IPS-20b (cell line): ENCODE data around the gene IRS1.

Experiments used
- H3K27ac ChIP-seq: one replicate; pipeline ENCODE4 v1.5.1; 2013; ENCODE audit warnings: low read length
- H3K27me3 ChIP-seq: 2 replicates; pipeline ENCODE4 v1.6.1; 2013; ENCODE audit warnings: mild to moderate bottlenecking, low read length, inconsistent platforms; ENCODE audit not compliant: insufficient read depth
- H3K36me3 ChIP-seq: 2 replicates; pipeline ENCODE4 v1.6.1; 2013; ENCODE audit warnings: low read depth, mild to moderate bottlenecking, inconsistent platforms, low read length, moderate library complexity; ENCODE audit not compliant: insufficient read depth
- H3K4me1 ChIP-seq: 2 replicates; pipeline ENCODE4 v1.6.1; 2013; ENCODE audit warnings: mild to moderate bottlenecking, control low read depth, inconsistent platforms, low read length, moderate library complexity; ENCODE audit not compliant: insufficient read depth
- H3K4me3 ChIP-seq: 2 replicates; pipeline ENCODE4 v1.5.1; 2013; ENCODE audit warnings: mild to moderate bottlenecking, low read length, inconsistent platforms
- H3K9ac ChIP-seq: 2 replicates; pipeline ENCODE4 v1.6.1; 2013; ENCODE audit warnings: low read depth, mild to moderate bottlenecking, inconsistent platforms, low read length, moderate library complexity
- H3K9me3 ChIP-seq: 2 replicates; pipeline ENCODE4 v1.6.1; 2013; ENCODE audit warnings: mild to moderate bottlenecking, low read depth, low read length, inconsistent platforms; ENCODE audit not compliant: insufficient read depth

Gene IRS1

GRCh38 chr2:226813148-226813701 lies 13.6 kb upstream of the IRS1 start:
- Histone ChIP-seq H3K9me3 (no peaks in the 10 kb centered on the region), H3K27ac (no peak overlapping the region), H3K4me3 (no peak overlapping the region), H3K4me1 (peaks cover 10% of the 10 kb centered on the region; the same call in 1 of the 2 replicates), H3K36me3 (no peaks in the 10 kb centered on the region), H3K9ac (no peak overlapping the region), H3K27me3 (no peaks in the 10 kb centered on the region)

- Histone ChIP-seq H3K27ac (no peak overlapping the region), H3K4me1 (peaks cover 18% of the 10 kb centered on the region), H3K36me3 (no peaks in the 10 kb centered on the region), H3K9me3 (no peaks in the 10 kb centered on the region), H3K9ac (no peak overlapping the region), H3K4me3 (no peak overlapping the region), H3K27me3 (no peaks in the 10 kb centered on the region; the same call in 1 of the 2 replicates)
Measured at GRCh38 chr2:226803410-226803809, 3.8 kb upstream of the IRS1 start.

- peaks cover 5% of the 10 kb centered on the region; the same call in 1 of the 2 replicates for H3K27me3 ChIP-seq
- no peaks in the 10 kb centered on the region for H3K9me3 ChIP-seq
- no peak overlapping the region for H3K4me3 ChIP-seq
- peaks cover 18% of the 10 kb centered on the region for H3K4me1 ChIP-seq
- H3K36me3 ChIP-seq: peaks cover 4% of the 10 kb centered on the region
- no peak overlapping the region for H3K27ac ChIP-seq
- H3K9ac ChIP-seq: no peak overlapping the region
Measured at GRCh38 chr2:226802573-226802972, 3.0 kb upstream of the IRS1 start.

GRCh38 chr2:226800941-226801784 lies 1.5 kb upstream of the IRS1 start:
- Histone ChIP-seq H3K9ac (peak overlapping the region; percentile 78; the same call in 1 of the 2 replicates), H3K4me1 (peaks cover 18% of the 10 kb centered on the region), H3K4me3 (peak overlapping the region; percentile 98), H3K27ac (no peak overlapping the region), H3K27me3 (peaks cover 5% of the 10 kb centered on the region; the same call in 1 of the 2 replicates), H3K9me3 (no peaks in the 10 kb centered on the region), H3K36me3 (peaks cover 18% of the 10 kb centered on the region)

GRCh38 chr2:226799976-226800940 lies 638 bp upstream of the IRS1 start:
- peaks cover 5% of the 10 kb centered on the region; the same call in 1 of the 2 replicates for H3K27me3 ChIP-seq
- peaks cover 18% of the 10 kb centered on the region for H3K4me1 ChIP-seq
- H3K9ac ChIP-seq: peak overlapping the region; percentile 73; the same call in 1 of the 2 replicates
- no peaks in the 10 kb centered on the region for H3K9me3 ChIP-seq
- peak overlapping the region; percentile 98 for H3K4me3 ChIP-seq
- H3K36me3 ChIP-seq: peaks cover 25% of the 10 kb centered on the region
- no peak overlapping the region for H3K27ac ChIP-seq

- H3K27ac ChIP-seq: peak overlapping the region; percentile 5
- H3K4me1 ChIP-seq: peaks cover 27% of the 10 kb centered on the region
- H3K9me3 ChIP-seq: no peaks in the 10 kb centered on the region
- H3K36me3 ChIP-seq: peaks cover 33% of the 10 kb centered on the region
- peaks cover 5% of the 10 kb centered on the region; the same call in 1 of the 2 replicates for H3K27me3 ChIP-seq
- peak overlapping the region; percentile 84; the same call in 1 of the 2 replicates for H3K9ac ChIP-seq
- H3K4me3 ChIP-seq: peak overlapping the region; percentile 98
Measured at GRCh38 chr2:226798422-226799210, 1.0 kb downstream of the IRS1 start.

- Histone ChIP-seq H3K4me1 (peaks cover 33% of the 10 kb centered on the region), H3K4me3 (peak overlapping the region; percentile 98; the same call in 1 of the 2 replicates), H3K27me3 (peaks cover 5% of the 10 kb centered on the region; the same call in 1 of the 2 replicates), H3K9me3 (no peaks in the 10 kb centered on the region), H3K27ac (no peak overlapping the region), H3K36me3 (peaks cover 33% of the 10 kb centered on the region), H3K9ac (peak overlapping the region; percentile 84; the same call in 1 of the 2 replicates)
Measured at GRCh38 chr2:226797989-226798421, 1.6 kb downstream of the IRS1 start.

GRCh38 chr2:226797289-226797988 lies 2.2 kb downstream of the IRS1 start:
- Histone ChIP-seq H3K9ac (no peak overlapping the region), H3K4me3 (no peak overlapping the region; the same call in 1 of the 2 replicates), H3K4me1 (peaks cover 35% of the 10 kb centered on the region)

GRCh38 chr2:226796840-226797288 lies 2.8 kb downstream of the IRS1 start:
- Histone ChIP-seq H3K9me3 (no peaks in the 10 kb centered on the region), H3K4me3 (no peak overlapping the region), H3K4me1 (peaks cover 33% of the 10 kb centered on the region), H3K36me3 (peaks cover 33% of the 10 kb centered on the region), H3K27ac (no peak overlapping the region), H3K27me3 (peaks cover 5% of the 10 kb centered on the region; the same call in 1 of the 2 replicates), H3K9ac (no peak overlapping the region)

More at GRCh38 chr2:226797289-226797988, 2.2 kb downstream of the IRS1 start:
- Histone ChIP-seq H3K27me3 (peaks cover 5% of the 10 kb centered on the region; the same call in 1 of the 2 replicates), H3K9me3 (no peaks in the 10 kb centered on the region), H3K36me3 (peaks cover 33% of the 10 kb centered on the region), H3K27ac (no peak overlapping the region)
